OCI-LY1 (cell line): ENCODE results near the gene TRMU.
A peak's percentile ranks its signal among the peaks of the same experiment; 100 is the strongest.

Source experiments
- H2AFZ ChIP-seq: fragments of 200-600 bp; sonication (generic), shearing (Covaris generic); 2 replicates; pipeline ENCODE4 v1.6.0; 2014; ENCODE audit warnings: antibody characterized with exemption, mild to moderate bottlenecking, low read length
- H3F3A ChIP-seq: fragments of 200-600 bp; sonication (generic), shearing (Covaris generic); 2 replicates; pipeline ENCODE4 v1.6.0; 2014; ENCODE audit warnings: mild to moderate bottlenecking, antibody characterized with exemption, low read length, moderate library complexity; ENCODE audit not compliant: insufficient read depth
- H3K27ac ChIP-seq: fragments of 200-600 bp; sonication (generic); 2 replicates; pipeline ENCODE4 v1.5.1; 2014; ENCODE audit warnings: low read length, mixed run types, mild to moderate bottlenecking, low read depth; ENCODE audit not compliant: poor library complexity, severe bottlenecking
- H3K27me3 ChIP-seq: fragments of 200-600 bp; sonication (generic); 2 replicates; pipeline ENCODE4 v1.6.0; 2014; ENCODE audit warnings: antibody characterized with exemption, mild to moderate bottlenecking, low read length, moderate library complexity; ENCODE audit not compliant: insufficient read depth
- H3K36me3 ChIP-seq: fragments of 200-600 bp; sonication (generic); 2 replicates; pipeline ENCODE4 v1.6.1; 2014; ENCODE audit warnings: mild to moderate bottlenecking, antibody characterized with exemption, low read length, moderate library complexity, mixed read lengths; ENCODE audit not compliant: insufficient read depth
- H3K4me1 ChIP-seq: fragments of 200-600 bp; sonication (generic); 2 replicates; pipeline ENCODE4 v1.5.1; 2014; ENCODE audit warnings: mild to moderate bottlenecking, low read length, moderate library complexity; ENCODE audit not compliant: insufficient read depth, severe bottlenecking
- H3K4me2 ChIP-seq: fragments of 200-600 bp; sonication (generic), shearing (Covaris generic); 2 replicates; pipeline ENCODE4 v1.6.1; 2014; ENCODE audit warnings: low read length
- H3K4me3 ChIP-seq: fragments of 200-600 bp; sonication (generic); 2 replicates; pipeline ENCODE4 v1.5.1; 2014; ENCODE audit warnings: low read length, low read depth, mild to moderate bottlenecking, mixed read lengths; ENCODE audit not compliant: poor library complexity, severe bottlenecking
- H3K79me2 ChIP-seq: fragments of 200-600 bp; shearing (Covaris generic); 2 replicates; pipeline ENCODE4 v1.6.1; 2016; ENCODE audit warnings: mixed run types, low read length, mixed read lengths; ENCODE audit not compliant: insufficient read depth
- H3K9ac ChIP-seq: fragments of 200-600 bp; sonication (generic), shearing (Covaris generic); 2 replicates; pipeline ENCODE4 v1.6.1; 2014; ENCODE audit warnings: mild to moderate bottlenecking, low read length, mixed read lengths
- H3K9me2 ChIP-seq: fragments of 200-600 bp; sonication (generic), shearing (Covaris generic); 2 replicates; pipeline ENCODE4 v1.6.1; 2014; ENCODE audit warnings: low read depth, mild to moderate bottlenecking, low read length, mixed read lengths
- H3K9me3 ChIP-seq: fragments of 200-600 bp; shearing (Covaris generic); 2 replicates; pipeline ENCODE4 v1.6.1; 2014; ENCODE audit warnings: low read length, mixed read lengths
- H4K20me1 ChIP-seq: fragments of 200-600 bp; sonication (generic), shearing (Covaris generic); 2 replicates; pipeline ENCODE4 v1.6.0; 2016; ENCODE audit warnings: mild to moderate bottlenecking, low read length; ENCODE audit not compliant: insufficient read depth
- CTCF ChIP-seq: fragments of 200-600 bp; sonication (generic), shearing (Covaris generic); IDR thresholded peaks from 2 replicates; pipeline ENCODE4 v1.5.1; 2017; ENCODE audit warnings: mild to moderate bottlenecking, antibody characterized with exemption, low read length, moderate library complexity, mixed read lengths
- EZH2 ChIP-seq: fragments of 200-600 bp; sonication (generic), shearing (Covaris generic); IDR thresholded peaks from 2 replicates; pipeline ENCODE4 v1.8.0; 2017; ENCODE audit warnings: borderline replicate concordance, mixed run types, mild to moderate bottlenecking, antibody characterized with exemption, low read length, moderate library complexity, mixed read lengths

Gene TRMU

GRCh38 chr22:46335201-46336118 is at the start of gene TRMU:
TRMU (plus strand) TSS chr22:46335714; CDS start chr22:46335765, 51 bp downstream.
- no peaks in the 10 kb centered on the region for H3K9me2 ChIP-seq
- H3K36me3 ChIP-seq: peaks cover 60% of the 10 kb centered on the region
- peaks cover 17% of the 10 kb centered on the region for H3K4me1 ChIP-seq
- H3K27me3 ChIP-seq: no peaks in the 10 kb centered on the region
- H3F3A ChIP-seq: 0 out of 2 replicates have a peak, but pooled peaks cover 4% of the 10 kb centered on the region
- TF ChIP-seq CTCF (no peak), EZH2 (no peak)
- peak within 1 kb of the TSS; percentile 20 for H3K27ac ChIP-seq
- no peaks in the 10 kb centered on the region for H4K20me1 ChIP-seq
- peak within 1 kb of the TSS; percentile 84 for H3K4me2 ChIP-seq
- peaks cover 14% of the 10 kb centered on the region for H3K79me2 ChIP-seq
- peak within 1 kb of the TSS; percentile 66 for H3K9ac ChIP-seq
- no peak within 1 kb of the TSS for H2AFZ ChIP-seq
- no peaks in the 10 kb centered on the region for H3K9me3 ChIP-seq
- peak within 1 kb of the TSS; percentile 78 for H3K4me3 ChIP-seq

GRCh38 chr22:46286006-46286405 is 49.5 kb upstream of the TRMU start:
- TF ChIP-seq CTCF: no peak
- no peak for TF ChIP-seq EZH2
- no peaks in the 10 kb centered on the region for H3F3A ChIP-seq
- H3K9me3 ChIP-seq: no peaks in the 10 kb centered on the region
- no peaks in the 10 kb centered on the region for H3K36me3 ChIP-seq
- H3K27me3 ChIP-seq: no peaks in the 10 kb centered on the region
- H3K9ac ChIP-seq: no peak overlapping the region
- no peak overlapping the region for H3K27ac ChIP-seq
- no peaks in the 10 kb centered on the region for H3K79me2 ChIP-seq
- no peak overlapping the region for H3K4me3 ChIP-seq
- no peaks in the 10 kb centered on the region for H3K9me2 ChIP-seq
- H4K20me1 ChIP-seq: no peaks in the 10 kb centered on the region
- no peak overlapping the region for H3K4me2 ChIP-seq
- H3K4me1 ChIP-seq: peaks cover 17% of the 10 kb centered on the region
- H2AFZ ChIP-seq: no peak overlapping the region

- no peak overlapping the region for H3K4me3 ChIP-seq
Measured at GRCh38 chr22:46286941-46287872, 48.3 kb upstream of the TRMU start.

More at GRCh38 chr22:46286941-46287872, 48.3 kb upstream of the TRMU start:
- no peaks in the 10 kb centered on the region for H3K9me3 ChIP-seq
- H3K4me1 ChIP-seq: peaks cover 11% of the 10 kb centered on the region
- H3K9ac ChIP-seq: no peak overlapping the region
- no peaks in the 10 kb centered on the region for H4K20me1 ChIP-seq
- no peaks in the 10 kb centered on the region for H3K79me2 ChIP-seq
- H3F3A ChIP-seq: no peaks in the 10 kb centered on the region
- H3K4me2 ChIP-seq: peak overlapping the region; percentile 32; the same call in 1 of the 2 replicates
- H3K27me3 ChIP-seq: no peaks in the 10 kb centered on the region
- no peak overlapping the region for H2AFZ ChIP-seq
- H3K27ac ChIP-seq: no peak overlapping the region
- H3K36me3 ChIP-seq: no peaks in the 10 kb centered on the region; the same call in 1 of the 2 replicates
- no peaks in the 10 kb centered on the region for H3K9me2 ChIP-seq
- TF ChIP-seq EZH2: no peak
- no peak for TF ChIP-seq CTCF
